ENCODE data around the gene NEDD4L. TPM values are rescaled to one million over a fixed set of nuclear protein-coding genes. Genes with fewer than 3 reads are reported as not detected.

NEDD4L gene
- total RNA-seq, 4 donors from 2014 or later: 44.0 to 104 (median 59.6) TPM

DNA sequence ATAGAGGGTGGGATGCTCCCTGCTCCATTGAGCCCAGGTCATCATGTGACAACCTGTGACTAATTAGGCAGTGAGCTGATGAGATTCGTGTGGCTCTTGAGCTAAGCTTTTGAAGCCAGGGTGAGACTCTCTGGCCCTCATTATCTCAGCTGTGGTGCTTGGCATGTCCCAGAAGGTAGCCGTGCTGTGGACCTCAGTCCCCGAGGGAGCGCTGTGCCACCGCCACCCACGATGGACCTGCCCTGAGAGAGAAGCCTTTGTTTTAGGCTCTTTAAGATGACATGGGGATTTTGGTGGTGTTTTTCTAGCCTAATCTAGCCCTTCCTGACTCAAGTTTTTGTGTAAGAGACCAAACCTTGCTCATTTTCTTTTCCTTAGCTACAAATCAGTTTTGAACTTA is 66.4 kb downstream of the NEDD4L start:
- no peak overlapping the region for H3K27ac ChIP-seq
- H3K27me3 ChIP-seq: no peaks in the 10 kb centered on the region
- no peaks in the 10 kb centered on the region for H3K4me1 ChIP-seq
- H3K9me3 ChIP-seq: no peaks in the 10 kb centered on the region
- no peaks in the 10 kb centered on the region for H3K36me3 ChIP-seq
- TF ChIP-seq EP300 (IDR thresholded peaks at IDR 0.05) (no peak), POLR2AphosphoS5 (IDR thresholded peaks at IDR 0.05) (no peak), POLR2A (IDR thresholded peaks at IDR 0.05) (no peak)
- TF ChIP-seq, protein P1, sequence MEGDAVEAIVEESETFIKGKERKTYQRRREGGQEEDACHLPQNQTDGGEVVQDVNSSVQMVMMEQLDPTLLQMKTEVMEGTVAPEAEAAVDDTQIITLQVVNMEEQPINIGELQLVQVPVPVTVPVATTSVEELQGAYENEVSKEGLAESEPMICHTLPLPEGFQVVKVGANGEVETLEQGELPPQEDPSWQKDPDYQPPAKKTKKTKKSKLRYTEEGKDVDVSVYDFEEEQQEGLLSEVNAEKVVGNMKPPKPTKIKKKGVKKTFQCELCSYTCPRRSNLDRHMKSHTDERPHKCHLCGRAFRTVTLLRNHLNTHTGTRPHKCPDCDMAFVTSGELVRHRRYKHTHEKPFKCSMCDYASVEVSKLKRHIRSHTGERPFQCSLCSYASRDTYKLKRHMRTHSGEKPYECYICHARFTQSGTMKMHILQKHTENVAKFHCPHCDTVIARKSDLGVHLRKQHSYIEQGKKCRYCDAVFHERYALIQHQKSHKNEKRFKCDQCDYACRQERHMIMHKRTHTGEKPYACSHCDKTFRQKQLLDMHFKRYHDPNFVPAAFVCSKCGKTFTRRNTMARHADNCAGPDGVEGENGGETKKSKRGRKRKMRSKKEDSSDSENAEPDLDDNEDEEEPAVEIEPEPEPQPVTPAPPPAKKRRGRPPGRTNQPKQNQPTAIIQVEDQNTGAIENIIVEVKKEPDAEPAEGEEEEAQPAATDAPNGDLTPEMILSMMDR (IDR thresholded peaks at IDR 0.05): no peak
- DNase-seq (ENCODE audit: low spot score in 2 of 2): no peak
- no peak overlapping the region for H3K4me3 ChIP-seq
- WGBS: 70% methylated on average over 5 of the region's 6 CpGs

GRCh38 chr18:58112174-58112573 is 68.1 kb downstream of the NEDD4L start:
- 98% methylated on average over 1 of the region's 1 CpG for WGBS
- Histone ChIP-seq H3K36me3 (no peaks in the 10 kb centered on the region), H3K27ac (no peak overlapping the region), H3K4me1 (no peaks in the 10 kb centered on the region), H3K4me3 (no peak overlapping the region), H3K9me3 (no peaks in the 10 kb centered on the region), H3K27me3 (no peaks in the 10 kb centered on the region)
- no peak for DNase-seq (ENCODE audit: low spot score in 2 of 2)
- TF ChIP-seq POLR2AphosphoS5 (IDR thresholded peaks at IDR 0.05): no peak
- TF ChIP-seq, protein P1 (IDR thresholded peaks at IDR 0.05): no peak
- no peak for TF ChIP-seq POLR2A (IDR thresholded peaks at IDR 0.05)
- no peak for TF ChIP-seq EP300 (IDR thresholded peaks at IDR 0.05)

DNA sequence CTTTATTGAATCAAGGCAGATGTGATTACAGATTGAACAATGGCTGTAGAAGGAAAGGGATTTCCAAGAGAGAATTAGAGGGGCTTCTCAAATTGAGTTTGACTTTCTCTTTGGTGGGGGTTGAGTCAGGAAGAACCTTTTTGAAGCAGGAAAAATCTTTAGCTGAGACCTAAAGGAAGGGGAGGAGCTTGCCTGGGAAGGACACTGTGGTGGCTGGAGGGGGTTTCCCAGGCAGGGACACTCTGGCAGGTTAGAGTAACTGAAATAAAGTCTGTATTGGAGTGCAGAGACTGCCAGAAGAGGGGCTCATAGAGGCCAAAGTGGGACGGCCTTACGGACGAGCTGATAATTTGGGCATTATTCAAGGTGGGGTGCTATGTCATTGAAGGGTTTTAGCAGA is 69.3 kb downstream of the NEDD4L start:
- Histone ChIP-seq H3K4me1 (no peaks in the 10 kb centered on the region), H3K4me3 (no peak overlapping the region), H3K36me3 (no peaks in the 10 kb centered on the region), H3K9me3 (no peaks in the 10 kb centered on the region), H3K27ac (no peak overlapping the region), H3K27me3 (no peaks in the 10 kb centered on the region)
- TF ChIP-seq, protein P1 (IDR thresholded peaks at IDR 0.05): no peak
- TF ChIP-seq EP300 (IDR thresholded peaks at IDR 0.05) (no peak), POLR2AphosphoS5 (IDR thresholded peaks at IDR 0.05) (no peak), POLR2A (IDR thresholded peaks at IDR 0.05) (no peak)
- 94% methylated on average over 3 of the region's 3 CpGs for WGBS
- DNase-seq (ENCODE audit: low spot score in 2 of 2): no peak

- no peak for DNase-seq (ENCODE audit: low spot score in 2 of 2)
- WGBS: 100% methylated on average over 6 of the region's 6 CpGs
- Histone ChIP-seq H3K4me1 (no peaks in the 10 kb centered on the region), H3K27ac (no peak overlapping the region), H3K27me3 (no peaks in the 10 kb centered on the region), H3K36me3 (no peaks in the 10 kb centered on the region), H3K9me3 (no peaks in the 10 kb centered on the region), H3K4me3 (no peak overlapping the region)
- TF ChIP-seq EP300 (IDR thresholded peaks at IDR 0.05): no peak
- TF ChIP-seq, protein P1 (IDR thresholded peaks at IDR 0.05): no peak
- no peak for TF ChIP-seq POLR2AphosphoS5 (IDR thresholded peaks at IDR 0.05)
- no peak for TF ChIP-seq POLR2A (IDR thresholded peaks at IDR 0.05)
Measured at GRCh38 chr18:58114766-58115165, 70.7 kb downstream of the NEDD4L start.

DNA sequence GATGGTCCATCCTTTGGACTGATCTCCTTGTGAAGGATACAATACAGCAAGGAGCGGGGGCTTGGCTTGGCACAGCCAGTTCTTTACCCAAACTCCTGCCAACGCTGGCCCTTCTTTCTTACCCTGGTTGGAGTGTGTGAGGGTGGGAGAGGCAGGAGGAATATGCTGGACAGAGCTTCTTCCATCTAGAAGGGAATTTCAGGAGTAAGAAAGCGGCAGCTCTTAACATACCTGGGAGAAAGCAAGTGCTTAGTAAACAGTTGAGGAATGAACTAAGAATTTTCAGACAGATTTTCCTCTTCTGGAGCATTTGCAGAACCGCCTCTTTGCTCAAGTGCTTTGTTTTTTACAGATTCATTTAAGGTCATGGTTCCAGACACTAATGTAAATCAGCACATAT is 72.8 kb downstream of the NEDD4L start:
- H3K27me3 ChIP-seq: no peaks in the 10 kb centered on the region
- H3K4me3 ChIP-seq: no peak overlapping the region
- no peaks in the 10 kb centered on the region for H3K36me3 ChIP-seq
- no peaks in the 10 kb centered on the region for H3K9me3 ChIP-seq
- TF ChIP-seq POLR2AphosphoS5 (IDR thresholded peaks at IDR 0.05) (no peak), EP300 (IDR thresholded peaks at IDR 0.05) (no peak), POLR2A (IDR thresholded peaks at IDR 0.05) (no peak)
- TF ChIP-seq, protein P1 (IDR thresholded peaks at IDR 0.05): no peak
- H3K27ac ChIP-seq: no peak overlapping the region
- no peaks in the 10 kb centered on the region for H3K4me1 ChIP-seq
- no peak for DNase-seq (ENCODE audit: low spot score in 2 of 2)
- 93% methylated on average over 4 of the region's 4 CpGs for WGBS
